SKM-1 (cell line): ENCODE measurements around the gene PIP5K1C.

ENCODE experiments used
- DNase-seq: peaks from one replicate; lab custom pipeline; 2025; ENCODE audit not compliant: unreplicated experiment; lab: John Stamatoyannopoulos, UW

Gene PIP5K1C

GRCh38 chr19:3695124-3695733 lies 5.0 kb downstream of the PIP5K1C start:
- no peak for DNase-seq

DNA sequence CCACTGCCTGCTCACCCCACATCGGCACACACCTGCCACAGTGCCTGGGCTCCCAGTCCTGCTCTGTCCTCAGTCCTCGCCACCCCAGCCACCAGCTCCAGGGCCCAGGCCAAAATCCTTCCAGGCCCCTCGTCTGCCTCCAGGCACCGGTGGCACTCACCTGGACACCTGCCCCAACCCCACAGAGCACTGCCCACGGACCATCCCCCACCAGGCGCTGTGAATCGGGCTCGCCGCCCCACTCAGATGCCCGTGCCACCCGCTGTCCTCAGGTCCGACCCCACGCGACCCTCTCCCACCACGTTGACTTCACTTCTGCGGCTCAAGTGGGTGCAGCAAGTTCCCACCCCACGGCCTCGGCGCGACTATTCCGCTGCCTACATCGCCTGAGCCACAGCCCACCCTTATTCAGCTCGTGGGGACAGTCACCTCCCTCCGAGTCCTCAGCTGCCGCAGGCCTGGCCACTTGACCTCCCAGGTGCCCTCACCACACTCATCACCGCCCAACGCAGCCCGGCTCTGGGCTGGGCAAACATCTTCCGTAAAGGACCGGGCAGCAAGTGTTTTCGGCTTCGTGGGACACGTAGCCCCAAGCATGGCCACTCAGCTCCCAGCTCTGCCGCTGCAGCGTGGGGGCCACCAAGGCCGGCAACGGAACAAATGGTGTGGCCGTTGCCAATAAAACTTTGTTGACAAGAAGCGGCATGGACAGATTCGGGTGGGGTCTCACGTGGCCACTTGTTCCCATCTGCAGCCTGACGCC lies 5.7 kb downstream of the PIP5K1C start:
- no peak for DNase-seq

DNA sequence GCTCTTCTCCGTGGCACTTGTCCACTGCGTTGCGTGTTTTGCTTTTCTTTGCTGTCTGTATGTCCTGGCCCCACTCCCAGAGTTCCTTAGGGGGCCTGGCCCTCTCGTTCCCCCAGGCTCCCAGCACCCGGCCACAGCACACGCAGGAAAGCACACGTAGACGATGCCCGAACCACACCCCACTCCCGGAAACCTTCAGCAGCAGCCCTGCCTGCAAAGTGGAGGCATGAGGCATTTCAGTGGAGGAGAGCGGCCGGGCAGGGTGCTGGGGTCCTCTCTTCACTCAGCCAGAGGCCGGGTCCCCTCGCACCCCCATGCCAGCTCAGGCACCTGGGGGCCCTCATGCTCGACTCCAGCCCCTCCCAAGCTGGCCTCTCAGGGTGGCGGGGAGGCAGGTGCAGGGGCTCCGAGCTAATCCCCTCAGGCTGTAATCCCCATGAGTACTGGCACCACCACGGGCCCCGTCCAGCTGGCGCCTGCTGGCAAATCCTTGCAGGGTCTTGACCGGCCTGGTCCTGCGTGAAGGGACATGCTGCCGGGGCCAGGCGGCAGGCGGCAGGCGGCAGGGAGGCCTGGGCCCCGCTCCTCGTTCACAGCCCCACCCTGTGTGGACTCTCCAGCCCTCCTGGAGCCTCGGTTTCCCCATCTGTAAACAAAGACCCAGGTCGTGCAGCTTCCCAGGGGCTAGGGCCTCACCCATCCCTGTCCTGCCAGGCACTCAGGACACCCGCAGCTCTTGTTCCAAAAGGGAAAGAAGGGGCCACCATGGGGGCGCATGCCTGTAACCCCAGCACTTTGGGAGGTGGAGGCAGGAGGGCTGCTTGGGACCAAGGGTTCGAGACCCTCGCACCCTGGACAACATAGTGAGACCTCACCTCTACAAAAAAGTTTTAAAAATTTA lies 7.0 kb downstream of the PIP5K1C start:
- no peak for DNase-seq

- no peak for DNase-seq
These were observed 7.9 kb downstream of the PIP5K1C start for GRCh38 chr19:3692141-3693024.

DNA sequence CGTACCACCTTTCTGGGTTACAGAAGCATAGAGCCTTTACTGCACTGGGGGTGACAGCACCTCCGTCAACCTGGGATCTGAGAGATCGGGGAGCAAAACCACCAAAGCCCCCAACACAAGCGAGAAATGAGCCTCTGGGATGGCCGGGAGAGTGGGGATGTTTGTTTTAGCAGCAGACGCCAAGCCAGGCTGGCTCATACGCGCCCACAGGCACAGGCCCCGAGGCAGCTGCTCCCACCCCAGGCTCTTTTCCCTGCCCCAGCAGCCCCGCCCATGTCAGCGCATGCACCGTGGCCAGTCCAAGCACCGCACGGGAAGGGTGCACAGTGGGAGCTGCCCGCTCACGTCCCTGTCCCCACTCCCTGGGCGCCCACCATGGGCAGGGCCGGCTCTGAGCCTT lies 8.5 kb downstream of the PIP5K1C start:
- DNase-seq: no peak

GRCh38 chr19:3691372-3691716 lies 8.9 kb downstream of the PIP5K1C start:
- no peak for DNase-seq

DNA sequence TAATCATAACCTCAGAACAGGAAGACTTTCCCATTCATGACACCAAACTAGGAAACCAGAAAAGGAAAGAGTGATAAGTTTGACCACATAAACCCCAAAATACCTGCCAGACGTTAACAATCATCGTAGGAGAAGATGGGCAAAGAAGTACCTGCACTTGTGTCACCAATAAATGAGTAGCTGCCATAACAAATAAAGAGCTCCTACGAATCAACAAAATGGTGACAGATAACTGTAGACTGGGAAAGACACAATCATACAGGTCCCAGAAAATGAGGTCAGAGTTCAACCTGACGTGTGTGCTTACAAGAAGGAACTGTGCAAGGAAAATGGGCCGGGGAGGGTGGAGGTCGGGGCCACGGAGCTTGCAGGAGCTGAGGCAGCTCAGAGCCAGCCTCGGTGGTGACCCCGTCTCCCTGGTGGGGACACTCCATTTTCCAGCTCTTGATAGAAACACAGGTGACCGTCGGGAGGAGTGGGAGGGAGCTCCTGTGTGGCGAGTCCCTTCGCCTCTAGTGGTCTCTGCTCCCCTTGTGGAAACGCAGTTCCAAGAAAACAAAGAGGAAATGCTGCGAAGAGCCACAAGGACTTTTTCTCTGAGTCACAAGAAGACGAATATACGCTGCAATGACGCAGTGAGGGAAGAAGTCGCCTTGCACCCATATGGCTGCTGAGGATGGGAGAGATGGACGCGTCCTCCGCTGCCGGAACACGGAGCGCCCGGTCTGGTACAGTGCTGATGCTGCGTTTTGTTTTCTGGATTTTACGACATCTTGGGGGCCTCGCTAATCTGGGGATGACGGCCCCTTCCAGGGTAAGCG lies 9.5 kb downstream of the PIP5K1C start:
- DNase-seq: no peak

DNA sequence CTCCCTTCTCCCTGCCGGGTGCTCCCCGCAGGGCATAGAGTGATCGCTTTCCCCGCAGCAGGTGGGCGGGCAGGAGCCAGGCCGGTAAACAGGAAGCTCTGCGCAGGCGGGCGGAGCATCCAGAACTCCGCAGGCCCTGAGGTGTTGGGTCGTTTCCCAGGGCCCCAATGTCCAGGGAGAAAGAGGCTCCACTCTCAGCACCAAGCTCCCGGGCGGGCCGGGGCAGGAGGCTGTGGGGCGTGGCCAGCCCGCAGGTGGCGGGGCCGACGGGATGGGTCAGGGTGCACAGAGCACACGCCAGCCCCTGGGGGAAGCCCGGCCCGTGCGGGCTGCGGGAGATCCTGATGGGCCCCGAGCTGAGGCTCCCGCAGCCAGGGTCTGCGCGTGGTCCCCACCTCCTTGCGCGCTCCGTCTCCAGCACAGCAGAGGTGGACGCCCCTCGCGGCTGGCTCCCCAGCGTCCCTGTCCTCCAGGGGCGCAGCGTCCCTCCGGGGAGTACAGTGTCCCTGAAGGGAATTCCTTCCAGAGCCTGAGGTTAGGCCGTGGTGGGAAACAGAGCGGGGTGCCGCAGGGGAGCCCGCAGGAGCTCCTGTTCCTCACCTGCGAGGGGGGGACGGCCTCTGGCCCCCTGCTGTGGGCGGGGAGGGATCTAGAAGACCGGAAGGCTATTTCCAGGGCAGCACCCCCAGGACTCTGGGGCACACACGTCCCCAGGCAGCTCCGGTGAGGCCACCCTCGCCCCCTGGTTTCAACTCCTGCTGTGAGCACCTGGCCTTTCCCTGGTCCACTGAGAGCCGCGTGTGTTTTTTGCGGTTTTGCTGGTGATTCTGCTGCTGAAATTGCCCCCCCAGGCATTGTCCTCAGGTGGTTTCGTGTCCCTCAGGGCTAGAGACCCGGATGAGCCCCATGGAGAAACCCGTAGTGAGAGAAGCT lies 12.2 kb downstream of the PIP5K1C start:
- no peak for DNase-seq

- DNase-seq: no peak
These were observed 12.9 kb downstream of the PIP5K1C start for GRCh38 chr19:3687393-3687773.

GRCh38 chr19:3684817-3685410 lies 15.4 kb downstream of the PIP5K1C start:
- DNase-seq: no peak

- no peak for DNase-seq
These were observed 16.0 kb downstream of the PIP5K1C start for GRCh38 chr19:3684054-3684816.

GRCh38 chr19:3683405-3684053 lies 16.7 kb downstream of the PIP5K1C start:
- no peak for DNase-seq

DNA sequence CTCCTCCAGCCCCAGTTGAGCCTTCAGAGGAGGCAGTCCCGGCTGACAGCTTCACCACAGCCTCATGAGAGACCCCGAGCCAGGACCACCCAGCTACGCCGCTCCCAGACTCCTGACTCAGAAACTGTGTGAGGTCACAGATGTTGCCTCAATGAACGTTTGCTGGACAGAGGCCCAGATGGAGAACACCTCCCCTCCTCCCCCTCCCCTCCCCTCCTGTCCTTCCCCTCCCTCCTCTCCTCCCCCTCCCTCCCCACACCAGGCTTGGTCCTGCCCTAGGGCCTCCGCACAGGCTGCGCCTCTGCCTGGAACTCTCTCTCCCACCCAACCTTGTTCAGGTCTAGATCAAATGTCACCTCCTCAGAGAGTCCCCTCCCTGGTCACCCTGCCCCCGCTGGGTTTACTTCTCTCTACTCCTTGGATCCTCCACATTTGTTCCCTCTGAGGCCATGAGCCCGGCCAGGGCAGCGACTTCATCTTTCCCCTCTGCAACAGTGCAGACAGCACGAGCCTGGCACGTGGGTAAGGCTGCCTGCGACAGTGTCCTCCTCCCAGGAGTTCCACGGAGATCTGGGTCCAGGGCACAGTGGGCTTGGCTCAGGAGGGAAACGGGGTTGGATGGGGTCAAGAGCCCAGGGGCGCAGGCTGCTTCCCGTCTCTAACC lies 17.4 kb downstream of the PIP5K1C start:
- DNase-seq: no peak

DNA sequence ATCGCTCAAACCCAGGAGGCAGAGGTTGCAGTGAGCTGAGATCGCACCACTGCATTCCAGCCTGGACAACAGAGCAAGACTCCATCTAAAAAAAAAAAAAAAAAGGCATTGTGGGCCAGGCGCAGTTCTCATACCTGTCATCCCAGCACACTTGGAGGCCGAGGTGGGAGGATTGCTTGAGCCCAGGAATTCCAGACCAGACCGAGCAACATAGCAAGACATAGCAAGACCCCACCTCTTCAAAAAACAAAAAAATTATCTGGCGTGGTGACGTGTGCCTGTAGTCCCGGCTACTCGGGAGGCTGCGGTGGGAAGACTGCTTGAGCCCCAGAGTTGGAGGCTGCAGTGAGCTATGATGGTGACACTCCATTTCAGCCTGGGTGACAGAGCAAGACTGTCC lies 18.0 kb downstream of the PIP5K1C start:
- DNase-seq: no peak

DNA sequence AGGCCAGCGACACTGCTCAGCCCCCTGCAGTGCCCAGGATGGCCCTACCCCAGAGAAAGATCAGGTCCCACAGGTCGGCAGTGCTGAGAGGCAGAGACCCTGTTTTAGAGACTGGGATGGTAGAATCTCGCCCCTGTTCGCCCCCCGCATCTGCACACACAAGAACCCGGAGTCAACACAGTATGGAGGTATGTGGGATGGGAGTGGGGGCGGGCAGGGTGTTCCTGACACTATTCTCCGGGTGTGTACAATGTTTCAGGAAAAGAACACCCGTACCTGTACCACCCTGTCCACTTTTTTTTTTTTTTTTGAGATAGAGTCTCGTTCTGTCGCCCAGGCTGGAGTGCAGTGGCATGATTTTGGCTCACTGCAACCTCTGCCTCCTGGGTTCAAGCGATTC lies 19.3 kb downstream of the PIP5K1C start:
- DNase-seq: no peak

DNA sequence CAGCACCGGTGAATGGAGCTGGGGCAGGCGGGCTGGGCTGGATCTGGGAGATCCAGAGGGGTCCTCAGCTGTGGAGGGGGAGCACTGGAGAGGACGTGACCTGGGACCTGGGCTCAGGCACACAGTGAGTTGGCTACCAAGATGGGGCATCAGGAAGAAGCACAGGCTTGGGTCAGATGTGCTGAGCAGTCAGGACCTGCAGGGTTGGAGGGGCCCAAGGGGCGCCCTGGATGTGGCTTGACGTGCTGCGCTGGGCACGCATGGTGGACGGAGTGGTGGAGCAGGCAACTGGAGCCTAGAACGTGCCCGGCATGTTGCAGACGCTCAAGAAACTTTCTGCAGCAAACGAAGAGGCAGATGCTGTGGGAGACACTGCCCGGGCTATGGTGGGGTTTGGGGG lies 20.7 kb downstream of the PIP5K1C start:
- no peak for DNase-seq

DNA sequence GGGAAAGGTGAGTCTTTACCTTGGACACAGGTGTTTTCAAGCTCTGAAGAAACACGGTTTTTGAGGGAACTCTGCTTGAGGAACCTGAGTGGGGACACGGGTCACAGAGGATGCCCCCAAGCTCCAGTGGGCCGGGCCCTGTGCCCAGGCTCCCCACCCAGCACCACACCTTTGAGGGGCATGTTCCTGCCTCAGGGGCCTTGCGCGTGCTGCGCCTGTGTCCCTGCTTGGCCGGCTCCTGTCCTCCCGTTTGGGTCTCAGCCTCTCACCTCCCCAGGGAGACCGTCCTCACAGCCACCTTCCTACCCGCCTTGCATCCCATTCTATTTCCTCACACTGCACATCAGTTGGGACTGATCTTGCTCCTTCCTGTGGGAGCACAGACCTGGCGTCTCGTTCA lies 21.1 kb downstream of the PIP5K1C start:
- DNase-seq: no peak
